ENCODE results near the gene SCYGR5.
"Not testable (repeated sequence)": the region's sequence is repeated elsewhere in the genome, so short reads cannot be mapped to it uniquely, and the experiment has no call there.

The SCYGR5 gene

GRCh38 chr2:227666631-227667170 lies at the start of gene SCYGR5:
SCYGR5 (plus strand) TSS chr2:227666804; CDS start chr2:227666804, 0 bp downstream.
- not testable (repeated sequence) for DNase-seq (ENCODE audit: low read depth in 2 of 2, low spot score in 1 of 2)

GRCh38 chr2:227617316-227618230 lies 49.0 kb upstream of the SCYGR5 start, which contains the start of gene SCYGR4:
SCYGR4 (plus strand) TSS chr2:227617498; CDS start chr2:227617498, 0 bp downstream.
- no peak for DNase-seq (ENCODE audit: low read depth in 2 of 2, low spot score in 1 of 2)

- DNase-seq (ENCODE audit: low read depth in 2 of 2, low spot score in 1 of 2), result no peak
Measured at GRCh38 chr2:227623226-227623625, 43.4 kb upstream of the SCYGR5 start.

GRCh38 chr2:227625420-227625819 lies 41.2 kb upstream of the SCYGR5 start:
- DNase-seq (ENCODE audit: low read depth in 2 of 2, low spot score in 1 of 2), result no peak

- DNase-seq (ENCODE audit: low read depth in 2 of 2, low spot score in 1 of 2), result no peak
Measured at GRCh38 chr2:227626580-227627151, 39.9 kb upstream of the SCYGR5 start.

GRCh38 chr2:227627769-227628168 lies 38.8 kb upstream of the SCYGR5 start:
- DNase-seq (ENCODE audit: low read depth in 2 of 2, low spot score in 1 of 2), result no peak

- no peak for DNase-seq (ENCODE audit: low read depth in 2 of 2, low spot score in 1 of 2)
Measured at GRCh38 chr2:227629435-227629834, 37.2 kb upstream of the SCYGR5 start.

GRCh38 chr2:227630322-227630721 lies 36.3 kb upstream of the SCYGR5 start:
- no peak for DNase-seq (ENCODE audit: low read depth in 2 of 2, low spot score in 1 of 2)

GRCh38 chr2:227632827-227633226 lies 33.8 kb upstream of the SCYGR5 start:
- no peak for DNase-seq (ENCODE audit: low read depth in 2 of 2, low spot score in 1 of 2)

- no peak for DNase-seq (ENCODE audit: low read depth in 2 of 2, low spot score in 1 of 2)
Measured at GRCh38 chr2:227634201-227634600, 32.4 kb upstream of the SCYGR5 start.

GRCh38 chr2:227642656-227643055 lies 23.9 kb upstream of the SCYGR5 start:
- DNase-seq (ENCODE audit: low read depth in 2 of 2, low spot score in 1 of 2), result no peak

- no peak for DNase-seq (ENCODE audit: low read depth in 2 of 2, low spot score in 1 of 2)
Measured at GRCh38 chr2:227643990-227644551, 22.5 kb upstream of the SCYGR5 start.

- no peak for DNase-seq (ENCODE audit: low read depth in 2 of 2, low spot score in 1 of 2)
Measured at GRCh38 chr2:227653419-227653818, 13.2 kb upstream of the SCYGR5 start.

- DNase-seq (ENCODE audit: low read depth in 2 of 2, low spot score in 1 of 2), result no peak
Measured at GRCh38 chr2:227654426-227654825, 12.2 kb upstream of the SCYGR5 start.

GRCh38 chr2:227655454-227655853 lies 11.2 kb upstream of the SCYGR5 start:
- DNase-seq (ENCODE audit: low read depth in 2 of 2, low spot score in 1 of 2), result no peak

- no peak for DNase-seq (ENCODE audit: low read depth in 2 of 2, low spot score in 1 of 2)
Measured at GRCh38 chr2:227657199-227657845, 9.3 kb upstream of the SCYGR5 start.

- DNase-seq (ENCODE audit: low read depth in 2 of 2, low spot score in 1 of 2), result no peak
Measured at GRCh38 chr2:227661025-227661649, 5.5 kb upstream of the SCYGR5 start.

GRCh38 chr2:227661827-227662226 lies 4.8 kb upstream of the SCYGR5 start:
- DNase-seq (ENCODE audit: low read depth in 2 of 2, low spot score in 1 of 2), result no peak

- DNase-seq (ENCODE audit: low read depth in 2 of 2, low spot score in 1 of 2), result no peak
Measured at GRCh38 chr2:227665189-227665940, 1.2 kb upstream of the SCYGR5 start.

All from stimulated activated CD8-positive, alpha-beta memory T cell treated with anti-CD3 and anti-CD28 coated beads, Interleukin-4, amount 100 ng/mL, for 4 hours (primary cell).